Mesothelial cell of epicardium (in vitro differentiated cells): ENCODE measurements around the gene FNBP1. TPM values are rescaled to one million over a fixed set of nuclear protein-coding genes. Genes with fewer than 3 reads are reported as not detected.

Experiments used
- DNase-seq, 2 experiments: peaks; one replicate each; pipeline ENCODE4 v3.0.0; 2021; ENCODE audit warnings: low spot score in 2 of 2; ENCODE audit not compliant: unreplicated experiment in 2 of 2
- H3K27ac Mint-ChIP-seq: 2 replicates; pipeline ENCODE4 v1.8.0; 2021; ENCODE audit warnings: mixed read lengths
- H3K27me3 Mint-ChIP-seq: 2 replicates; pipeline ENCODE4 v1.8.0; 2021; ENCODE audit warnings: low read depth, mixed read lengths
- H3K36me3 Mint-ChIP-seq: 2 replicates; pipeline ENCODE4 v1.8.0; 2021; ENCODE audit warnings: mixed read lengths
- H3K4me1 Mint-ChIP-seq: 2 replicates; pipeline ENCODE4 v1.8.0; 2021; ENCODE audit warnings: mixed read lengths
- H3K4me3 Mint-ChIP-seq: 2 replicates; pipeline ENCODE4 v1.8.0; 2021; ENCODE audit warnings: mild to moderate bottlenecking, moderate library complexity, mixed read lengths
- H3K9me3 Mint-ChIP-seq: 2 replicates; pipeline ENCODE4 v1.8.0; 2021; ENCODE audit warnings: mixed read lengths
- CTCF ChIP-seq: fragments of 200-600 bp; sonication (generic); IDR thresholded peaks from one replicate; pipeline ENCODE4 v1.5.0; 2021; ENCODE audit warnings: antibody characterized with exemption; ENCODE audit not compliant: unreplicated experiment
- total RNA-seq: library from RNA; stranded (reverse); gene quantifications from 3 replicates; pipeline ENCODE4 v1.2.1, GENCODE V29; 2021

Gene FNBP1
- total RNA-seq, 1 donor from 2014 or later, result 52.4 TPM

GRCh38 chr9:129875687-129876395, 167.1 kb downstream of the FNBP1 start:
- Mint-ChIP-seq H3K4me3 (no peak overlapping the region), H3K4me1 (no peaks in the 10 kb centered on the region), H3K36me3 (peaks cover 23% of the 10 kb centered on the region), H3K27me3 (no peaks in the 10 kb centered on the region), H3K9me3 (no peaks in the 10 kb centered on the region), H3K27ac (no peak overlapping the region)
- DNase-seq, result no peak
- no peak for TF ChIP-seq CTCF

GRCh38 chr9:129875181-129875611, 167.8 kb downstream of the FNBP1 start:
- Mint-ChIP-seq H3K4me1 (no peaks in the 10 kb centered on the region), H3K4me3 (no peak overlapping the region), H3K9me3 (no peaks in the 10 kb centered on the region), H3K27ac (no peak overlapping the region), H3K36me3 (peaks cover 25% of the 10 kb centered on the region), H3K27me3 (no peaks in the 10 kb centered on the region)
- TF ChIP-seq CTCF, result no peak
- no peak for DNase-seq

GRCh38 chr9:129874261-129875101, 168.5 kb downstream of the FNBP1 start:
- no peaks in the 10 kb centered on the region for H3K4me1 Mint-ChIP-seq
- no peaks in the 10 kb centered on the region for H3K9me3 Mint-ChIP-seq

GRCh38 chr9:129873563-129874190, 169.3 kb downstream of the FNBP1 start:
- no peaks in the 10 kb centered on the region for H3K4me1 Mint-ChIP-seq
- H3K9me3 Mint-ChIP-seq, result no peaks in the 10 kb centered on the region
- no peak for TF ChIP-seq CTCF
- no peak overlapping the region for H3K4me3 Mint-ChIP-seq
- no peaks in the 10 kb centered on the region for H3K27me3 Mint-ChIP-seq
- H3K36me3 Mint-ChIP-seq, result peaks cover 24% of the 10 kb centered on the region
- no peak for DNase-seq
- H3K27ac Mint-ChIP-seq, result no peak overlapping the region

More at GRCh38 chr9:129874261-129875101, 168.5 kb downstream of the FNBP1 start:
- DNase-seq, result no peak
- H3K27ac Mint-ChIP-seq, result no peak overlapping the region
- peaks cover 27% of the 10 kb centered on the region for H3K36me3 Mint-ChIP-seq
- no peak for TF ChIP-seq CTCF
- H3K27me3 Mint-ChIP-seq, result no peaks in the 10 kb centered on the region
- no peak overlapping the region for H3K4me3 Mint-ChIP-seq

GRCh38 chr9:129871046-129871445, 171.9 kb downstream of the FNBP1 start:
- Mint-ChIP-seq H3K27ac (no peak overlapping the region), H3K4me1 (no peaks in the 10 kb centered on the region), H3K27me3 (no peaks in the 10 kb centered on the region), H3K36me3 (peaks cover 22% of the 10 kb centered on the region), H3K4me3 (no peak overlapping the region), H3K9me3 (no peaks in the 10 kb centered on the region)
- no peak for TF ChIP-seq CTCF
- DNase-seq, result no peak
